Measurements from ENCODE around the gene TRIM8. TPM values are rescaled to one million over a fixed set of nuclear protein-coding genes. Genes with fewer than 3 reads are reported as not detected.

TRIM8 gene
- total RNA-seq, 1 donor from 2014 or later = 81.6 TPM

GRCh38 chr10:102611514-102612087 lies 32.7 kb upstream of the TRIM8 start:
- TF ChIP-seq CTCF (conservative IDR thresholded peaks at IDR 0.05) = no peak
- H3K4me1 Mint-ChIP-seq (ENCODE audit: unreplicated experiment) = peaks cover 21% of the 10 kb centered on the region
- DNase-seq (ENCODE audit: extremely low spot score, unreplicated experiment) = no peak
- H3K9me3 Mint-ChIP-seq = no peaks in the 10 kb centered on the region
- H3K27me3 Mint-ChIP-seq = no peaks in the 10 kb centered on the region
- H3K27ac Mint-ChIP-seq = peak overlapping the region; percentile 92
- H3K4me3 Mint-ChIP-seq = no peak overlapping the region
- peaks cover 4% of the 10 kb centered on the region for H3K36me3 Mint-ChIP-seq

- H3K4me1 Mint-ChIP-seq (ENCODE audit: unreplicated experiment) = peaks cover 21% of the 10 kb centered on the region
- H3K4me3 Mint-ChIP-seq = no peak overlapping the region
- H3K27ac Mint-ChIP-seq = peak overlapping the region; percentile 92
- DNase-seq (ENCODE audit: extremely low spot score, unreplicated experiment) = no peak
- TF ChIP-seq CTCF (conservative IDR thresholded peaks at IDR 0.05) = no peak
- H3K27me3 Mint-ChIP-seq = no peaks in the 10 kb centered on the region
- H3K9me3 Mint-ChIP-seq = no peaks in the 10 kb centered on the region
- H3K36me3 Mint-ChIP-seq = peaks cover 4% of the 10 kb centered on the region
These were observed 31.4 kb upstream of the TRIM8 start for GRCh38 chr10:102612964-102613275.

GRCh38 chr10:102613286-102613685 lies 31.0 kb upstream of the TRIM8 start:
- peak overlapping the region; percentile 92 for H3K27ac Mint-ChIP-seq
- no peaks in the 10 kb centered on the region for H3K9me3 Mint-ChIP-seq

GRCh38 chr10:102613785-102614184 lies 30.5 kb upstream of the TRIM8 start:
- DNase-seq (ENCODE audit: extremely low spot score, unreplicated experiment) = no peak
- Mint-ChIP-seq H3K9me3 (no peaks in the 10 kb centered on the region), H3K4me1 (ENCODE audit: unreplicated experiment) (peaks cover 21% of the 10 kb centered on the region), H3K27me3 (no peaks in the 10 kb centered on the region), H3K4me3 (no peak overlapping the region), H3K36me3 (peaks cover 4% of the 10 kb centered on the region), H3K27ac (no peak overlapping the region)
- TF ChIP-seq CTCF (conservative IDR thresholded peaks at IDR 0.05) = no peak

More at GRCh38 chr10:102613286-102613685, 31.0 kb upstream of the TRIM8 start:
- no peak for TF ChIP-seq CTCF (conservative IDR thresholded peaks at IDR 0.05)
- H3K27me3 Mint-ChIP-seq = no peaks in the 10 kb centered on the region
- peaks cover 4% of the 10 kb centered on the region for H3K36me3 Mint-ChIP-seq
- H3K4me1 Mint-ChIP-seq (ENCODE audit: unreplicated experiment) = peaks cover 21% of the 10 kb centered on the region
- no peak overlapping the region for H3K4me3 Mint-ChIP-seq
- DNase-seq (ENCODE audit: extremely low spot score, unreplicated experiment) = no peak

GRCh38 chr10:102614888-102615287 lies 29.4 kb upstream of the TRIM8 start:
- peaks cover 21% of the 10 kb centered on the region for H3K4me1 Mint-ChIP-seq (ENCODE audit: unreplicated experiment)
- DNase-seq (ENCODE audit: extremely low spot score, unreplicated experiment) = no peak
- H3K27me3 Mint-ChIP-seq = no peaks in the 10 kb centered on the region
- no peaks in the 10 kb centered on the region for H3K36me3 Mint-ChIP-seq
- no peak for TF ChIP-seq CTCF (conservative IDR thresholded peaks at IDR 0.05)
- H3K4me3 Mint-ChIP-seq = no peak overlapping the region
- H3K27ac Mint-ChIP-seq = no peak overlapping the region
- no peaks in the 10 kb centered on the region for H3K9me3 Mint-ChIP-seq

- TF ChIP-seq CTCF (conservative IDR thresholded peaks at IDR 0.05) = peak; percentile 52
- Mint-ChIP-seq H3K36me3 (no peaks in the 10 kb centered on the region), H3K27me3 (no peaks in the 10 kb centered on the region), H3K4me1 (ENCODE audit: unreplicated experiment) (peaks cover 21% of the 10 kb centered on the region), H3K9me3 (no peaks in the 10 kb centered on the region), H3K27ac (no peak overlapping the region), H3K4me3 (no peak overlapping the region)
- DNase-seq (ENCODE audit: extremely low spot score, unreplicated experiment) = no peak
These were observed 28.9 kb upstream of the TRIM8 start for GRCh38 chr10:102615361-102615760.

Data from type B pancreatic cell (in vitro differentiated cells).